ENCODE data around the gene SYT1. TPM values are rescaled to one million over a fixed set of nuclear protein-coding genes. Genes with fewer than 3 reads are reported as not detected.

SYT1 gene
- total RNA-seq, 2 donors from 2014 or later, result 6.1 to 11.5 TPM

- Histone ChIP-seq H3K27me3 (replicated peaks; ENCODE audit: insufficient read depth) (no peaks in the 10 kb centered on the region), H3K4me3 (no peak overlapping the region), H3K27ac (no peak overlapping the region), H3K9me3 (no peaks in the 10 kb centered on the region), H3K36me3 (no peaks in the 10 kb centered on the region), H3K4me1 (replicated peaks) (no peaks in the 10 kb centered on the region)
- intact Hi-C loops (cut with DNase I), result no loop called here
- DNase-seq (ENCODE audit: low spot score), result no peak
- TF ChIP-seq CTCF (IDR thresholded peaks at IDR 0.05) (no peak), POLR2AphosphoS5 (IDR thresholded peaks at IDR 0.05) (no peak), POLR2A (IDR thresholded peaks at IDR 0.05) (no peak)
Observed at GRCh38 chr12:79069009-79069408, 204.4 kb downstream of the SYT1 start.

- H3K36me3 ChIP-seq, result no peaks in the 10 kb centered on the region
- DNase-seq (ENCODE audit: low spot score), result no peak
- H3K4me3 ChIP-seq, result no peak overlapping the region
- H3K9me3 ChIP-seq, result no peaks in the 10 kb centered on the region
- TF ChIP-seq CTCF (IDR thresholded peaks at IDR 0.05) (no peak), POLR2AphosphoS5 (IDR thresholded peaks at IDR 0.05) (no peak), POLR2A (IDR thresholded peaks at IDR 0.05) (no peak)
- no peaks in the 10 kb centered on the region for H3K4me1 ChIP-seq (replicated peaks)
- no peaks in the 10 kb centered on the region for H3K27me3 ChIP-seq (replicated peaks; ENCODE audit: insufficient read depth)
- intact Hi-C loops (cut with DNase I), result no loop called here
- 94% methylated on average over 1 of the region's 1 CpG for WGBS
- no peak overlapping the region for H3K27ac ChIP-seq
Observed at GRCh38 chr12:79071498-79071897, 206.9 kb downstream of the SYT1 start.

- 98% methylated on average over 2 of the region's 2 CpGs for WGBS
- H3K4me3 ChIP-seq, result no peak overlapping the region
- H3K36me3 ChIP-seq, result no peaks in the 10 kb centered on the region
- intact Hi-C loops (cut with DNase I), result no loop called here
- H3K9me3 ChIP-seq, result no peaks in the 10 kb centered on the region
- H3K27ac ChIP-seq, result no peak overlapping the region
- no peaks in the 10 kb centered on the region for H3K27me3 ChIP-seq (replicated peaks; ENCODE audit: insufficient read depth)
- DNase-seq (ENCODE audit: low spot score), result no peak
- TF ChIP-seq POLR2A (IDR thresholded peaks at IDR 0.05) (no peak), POLR2AphosphoS5 (IDR thresholded peaks at IDR 0.05) (no peak), CTCF (IDR thresholded peaks at IDR 0.05) (no peak)
- H3K4me1 ChIP-seq (replicated peaks), result no peaks in the 10 kb centered on the region
Observed at GRCh38 chr12:79073506-79073905, 208.9 kb downstream of the SYT1 start.

GRCh38 chr12:79082595-79082994 is 218.0 kb downstream of the SYT1 start:
- 73% methylated on average over 1 of the region's 1 CpG for WGBS
- H3K27me3 ChIP-seq (replicated peaks; ENCODE audit: insufficient read depth), result no peaks in the 10 kb centered on the region
- intact Hi-C loops (cut with DNase I), result no loop called here
- H3K4me1 ChIP-seq (replicated peaks), result no peaks in the 10 kb centered on the region
- H3K36me3 ChIP-seq, result no peaks in the 10 kb centered on the region
- H3K27ac ChIP-seq, result no peak overlapping the region
- no peak overlapping the region for H3K4me3 ChIP-seq
- no peaks in the 10 kb centered on the region for H3K9me3 ChIP-seq
- DNase-seq (ENCODE audit: low spot score), result no peak
- no peak for TF ChIP-seq POLR2A (IDR thresholded peaks at IDR 0.05)
- TF ChIP-seq CTCF (IDR thresholded peaks at IDR 0.05), result no peak
- no peak for TF ChIP-seq POLR2AphosphoS5 (IDR thresholded peaks at IDR 0.05)

- Histone ChIP-seq H3K9me3 (no peaks in the 10 kb centered on the region), H3K4me1 (replicated peaks) (no peaks in the 10 kb centered on the region), H3K36me3 (no peaks in the 10 kb centered on the region), H3K4me3 (no peak overlapping the region), H3K27me3 (replicated peaks; ENCODE audit: insufficient read depth) (no peaks in the 10 kb centered on the region), H3K27ac (no peak overlapping the region)
- no peak for DNase-seq (ENCODE audit: low spot score)
- no peak for TF ChIP-seq POLR2AphosphoS5 (IDR thresholded peaks at IDR 0.05)
- TF ChIP-seq POLR2A (IDR thresholded peaks at IDR 0.05), result no peak
- TF ChIP-seq CTCF (IDR thresholded peaks at IDR 0.05), result no peak
- intact Hi-C loops (cut with DNase I), result no loop called here
Observed at GRCh38 chr12:79083181-79083580, 218.6 kb downstream of the SYT1 start.

All from prostate gland (tissue), 2 donors.